GM12891 (cell line): ENCODE results near the gene PSMD7. TPM values are rescaled to one million over a fixed set of nuclear protein-coding genes. Genes with fewer than 3 reads are reported as not detected.
A peak's percentile ranks its signal among the peaks of the same experiment; 100 is the strongest.

Experiments
- DNase-seq: peaks from one replicate; pipeline ENCODE4 v3.0.0; 2011; ENCODE audit warnings: low spot score; ENCODE audit not compliant: insufficient read length
- FAIRE-seq: peaks from 2 replicates; lab custom pipeline; 2011; peaks lifted over from hg19 to GRCh38; lab: Jason Lieb, UNC
- PAX5 ChIP-seq: IDR thresholded peaks from 2 replicates; pipeline ENCODE4 v1.6.1; 2011; ENCODE audit warnings: low read length, moderate library complexity, mild to moderate bottlenecking; ENCODE audit not compliant: insufficient read depth, severe bottlenecking
- POLR2A ChIP-seq: IDR thresholded peaks from 2 replicates; pipeline ENCODE4 v1.6.1; 2011; ENCODE audit warnings: low read depth, low read length, control low read depth
- POLR2AphosphoS5 ChIP-seq: IDR thresholded peaks from 2 replicates; pipeline ENCODE4 v1.6.1; 2011; ENCODE audit warnings: low read depth, low read length, control low read depth
- POU2F2 ChIP-seq: IDR thresholded peaks from 2 replicates; pipeline ENCODE4 v1.6.1; 2011; ENCODE audit warnings: low read depth, mild to moderate bottlenecking, control low read depth, low read length, moderate library complexity
- SPI1 ChIP-seq: IDR thresholded peaks from 2 replicates; pipeline ENCODE4 v1.6.1; 2011; ENCODE audit warnings: low read depth, low read length, control low read depth
- TAF1 ChIP-seq: IDR thresholded peaks from 2 replicates; pipeline ENCODE4 v1.6.1; 2011; ENCODE audit warnings: low read depth, low read length, control low read depth
- polyA plus RNA-seq: library from polyadenylated mRNA; unstranded; fragments of >200 nt; gene quantifications from one replicate; pipeline ENCODE4 v1.2.1, GENCODE V29; 2012; ENCODE audit warnings: low read depth, missing spikeins, inconsistent platforms; ENCODE audit not compliant: missing spikeins

The PSMD7 gene
- 101 TPM for polyA plus RNA-seq

- FAIRE-seq, result peak; percentile 94
- peak; percentile 13; the same call in 1 of the 2 replicates for TF ChIP-seq POU2F2
- TF ChIP-seq POLR2A, result peak; percentile 84
- TF ChIP-seq POLR2AphosphoS5, result peak; percentile 92
- no peak for TF ChIP-seq PAX5
- peak; percentile 74 for TF ChIP-seq SPI1
- TF ChIP-seq TAF1, result peak; percentile 74
- DNase-seq, result peak; percentile 79
These were observed at the start of gene PSMD7 for GRCh38 chr16:74296432-74297144. TSS of gene PSMD7 (plus strand) at chr16:74296814. CDS start at chr16:74296915, 101 bp downstream.

- no peak for FAIRE-seq
- no peak for TF ChIP-seq TAF1
- TF ChIP-seq SPI1, result no peak
- TF ChIP-seq POU2F2, result no peak
- no peak for TF ChIP-seq POLR2AphosphoS5
- no peak for TF ChIP-seq PAX5
- no peak for TF ChIP-seq POLR2A
- no peak for DNase-seq
These were observed 47.4 kb upstream of the PSMD7 start for GRCh38 chr16:74249254-74249653.

DNA sequence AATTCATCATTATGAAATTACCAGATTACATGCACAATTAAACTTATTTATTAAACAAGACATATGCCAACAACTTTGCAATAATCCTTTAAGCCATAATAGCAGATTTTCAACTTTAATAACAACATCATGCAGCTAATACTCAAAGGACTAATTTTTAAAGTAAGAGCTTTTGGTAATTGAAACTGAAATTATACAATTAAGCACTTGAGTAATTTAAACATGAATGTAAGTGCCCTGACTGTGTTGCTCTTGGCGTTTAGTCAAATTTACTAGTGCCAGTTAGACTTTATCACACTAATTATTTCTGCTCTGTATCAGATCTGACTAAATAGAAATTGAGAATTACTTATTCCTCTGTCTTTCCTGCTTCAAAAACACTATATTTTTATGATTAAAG is 46.8 kb upstream of the PSMD7 start:
- FAIRE-seq (no peak), DNase-seq (no peak)
- TF ChIP-seq POU2F2, result no peak
- TF ChIP-seq PAX5, result no peak
- TF ChIP-seq SPI1, result no peak
- TF ChIP-seq POLR2AphosphoS5, result no peak
- no peak for TF ChIP-seq POLR2A
- no peak for TF ChIP-seq TAF1

DNA sequence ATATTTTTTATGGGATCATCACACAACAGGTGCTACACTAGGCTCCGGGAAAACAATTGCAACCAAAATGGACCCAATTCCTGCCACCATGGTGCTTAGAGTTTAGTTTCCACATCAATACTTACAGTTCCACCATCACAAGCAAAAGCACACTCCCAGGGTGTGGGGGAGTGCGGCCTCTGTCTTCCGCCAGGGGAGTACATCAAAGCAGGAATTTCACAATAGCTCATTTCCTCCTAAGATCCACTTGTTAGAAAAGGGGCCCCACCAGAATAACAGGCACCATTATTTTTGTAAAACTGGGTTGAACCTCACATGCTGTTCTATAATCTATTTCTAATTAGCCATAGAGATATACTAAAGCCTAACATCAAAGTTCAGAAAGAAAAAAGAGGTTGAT is 44.3 kb upstream of the PSMD7 start:
- DNase-seq (no peak), FAIRE-seq (no peak)
- TF ChIP-seq SPI1, result no peak
- TF ChIP-seq POLR2AphosphoS5, result no peak
- no peak for TF ChIP-seq PAX5
- TF ChIP-seq POLR2A, result no peak
- TF ChIP-seq POU2F2, result no peak
- no peak for TF ChIP-seq TAF1

- TF ChIP-seq POLR2A (no peak), POLR2AphosphoS5 (no peak), SPI1 (no peak), PAX5 (no peak), TAF1 (no peak), POU2F2 (no peak)
- DNase-seq (no peak), FAIRE-seq (no peak)
These were observed 43.3 kb upstream of the PSMD7 start for GRCh38 chr16:74253161-74253938.

DNA sequence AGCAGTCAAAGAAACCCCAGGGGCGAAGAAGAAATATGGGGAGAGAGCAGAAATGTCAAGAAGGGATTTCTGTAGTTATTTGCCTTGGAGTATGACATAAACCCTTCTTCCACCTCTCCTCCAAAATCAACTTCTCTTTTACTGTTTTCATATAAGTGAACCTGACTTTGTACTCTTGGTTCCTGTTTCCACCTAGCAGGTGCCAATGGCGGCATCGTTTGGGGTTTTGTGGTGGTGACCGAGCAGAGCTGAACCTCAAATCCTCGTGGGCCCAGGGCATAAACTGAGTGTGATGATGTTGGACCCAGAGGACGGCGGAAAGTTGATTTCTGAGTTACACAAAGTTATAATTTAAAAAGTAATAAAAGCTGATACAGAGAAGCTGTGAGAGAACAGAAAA is 39.6 kb upstream of the PSMD7 start:
- TF ChIP-seq POLR2AphosphoS5 (no peak), SPI1 (no peak), POLR2A (no peak), PAX5 (no peak), POU2F2 (no peak), TAF1 (no peak)
- FAIRE-seq (peak; percentile 50), DNase-seq (no peak)

DNA sequence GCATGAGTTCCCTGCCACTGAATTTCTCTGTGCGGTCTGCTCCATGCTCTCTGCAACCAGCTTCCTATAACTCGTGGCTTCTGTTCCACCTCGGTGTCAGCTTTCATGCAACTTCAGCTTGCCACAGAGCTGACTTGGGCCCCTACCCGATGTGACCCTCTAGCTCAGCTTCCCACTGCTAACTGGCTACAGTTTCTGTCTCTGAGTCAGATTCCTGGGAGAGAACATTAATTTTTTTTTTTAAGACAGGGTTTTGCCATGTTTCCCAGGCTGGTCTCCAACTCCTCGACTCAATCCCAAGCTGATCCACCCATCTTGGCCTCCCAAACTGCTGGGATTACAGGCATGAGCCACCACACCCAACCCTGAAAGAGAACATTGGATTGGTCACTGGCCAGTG is 35.5 kb upstream of the PSMD7 start:
- FAIRE-seq (no peak), DNase-seq (no peak)
- TF ChIP-seq TAF1 (no peak), POU2F2 (no peak), POLR2AphosphoS5 (no peak), POLR2A (no peak), SPI1 (no peak), PAX5 (no peak)

DNA sequence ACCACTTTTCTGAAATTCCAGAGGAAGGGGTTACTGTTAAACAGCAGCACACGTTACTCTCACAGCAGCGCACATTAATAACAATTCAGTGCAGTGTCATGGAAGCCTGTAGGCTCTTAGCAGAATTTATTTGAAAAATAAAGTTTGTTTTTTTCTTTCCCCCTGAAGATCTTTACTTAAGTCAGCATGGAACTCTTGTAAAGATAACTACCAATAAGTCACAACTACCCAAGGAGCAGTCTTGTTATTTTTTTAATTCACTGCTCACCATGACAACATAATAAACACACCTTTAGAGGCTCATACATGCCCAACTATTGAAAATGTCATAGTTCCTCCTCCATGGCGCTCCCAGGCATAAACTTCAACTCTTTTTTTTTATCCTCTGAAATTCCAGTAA is 31.8 kb upstream of the PSMD7 start:
- FAIRE-seq (no peak), DNase-seq (no peak)
- TF ChIP-seq SPI1 (no peak), POLR2AphosphoS5 (no peak), POU2F2 (no peak), POLR2A (no peak), TAF1 (no peak), PAX5 (no peak)

GRCh38 chr16:74268372-74268782 is 28.2 kb upstream of the PSMD7 start:
- TF ChIP-seq POLR2AphosphoS5 (no peak), PAX5 (no peak)
- DNase-seq (no peak), FAIRE-seq (no peak)

DNA sequence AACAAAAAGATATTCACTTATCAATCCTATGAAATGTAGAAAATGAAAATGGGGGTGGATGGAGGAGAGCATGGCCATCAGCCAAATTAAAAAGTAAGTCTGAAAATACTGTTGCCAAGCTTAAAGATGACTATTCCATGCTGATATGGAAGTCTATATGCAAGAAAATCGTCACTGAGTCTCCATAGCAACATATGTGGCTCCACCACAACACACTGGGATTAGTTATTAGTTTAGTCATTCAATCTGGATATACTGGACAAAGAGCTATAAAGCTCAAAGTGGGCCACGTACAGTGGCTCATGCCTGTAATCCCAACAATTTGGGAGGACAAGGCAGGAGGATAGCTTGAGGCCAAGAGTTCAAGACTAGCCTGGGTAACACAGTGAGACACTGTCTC is 24.7 kb upstream of the PSMD7 start:
- FAIRE-seq (no peak), DNase-seq (no peak)
- TF ChIP-seq POLR2A, result no peak
